Stimulated activated CD8-positive, alpha-beta memory T cell treated with anti-CD3 and anti-CD28 coated beads, Interleukin-15, amount 100 ng/mL, for 24 hours (primary cell): ENCODE data around the gene EXOC4.

Source experiments
- DNase-seq: peaks from one replicate; pipeline ENCODE4 v3.0.0-alpha.2; 2020; ENCODE audit warnings: low read depth

The EXOC4 gene

DNA sequence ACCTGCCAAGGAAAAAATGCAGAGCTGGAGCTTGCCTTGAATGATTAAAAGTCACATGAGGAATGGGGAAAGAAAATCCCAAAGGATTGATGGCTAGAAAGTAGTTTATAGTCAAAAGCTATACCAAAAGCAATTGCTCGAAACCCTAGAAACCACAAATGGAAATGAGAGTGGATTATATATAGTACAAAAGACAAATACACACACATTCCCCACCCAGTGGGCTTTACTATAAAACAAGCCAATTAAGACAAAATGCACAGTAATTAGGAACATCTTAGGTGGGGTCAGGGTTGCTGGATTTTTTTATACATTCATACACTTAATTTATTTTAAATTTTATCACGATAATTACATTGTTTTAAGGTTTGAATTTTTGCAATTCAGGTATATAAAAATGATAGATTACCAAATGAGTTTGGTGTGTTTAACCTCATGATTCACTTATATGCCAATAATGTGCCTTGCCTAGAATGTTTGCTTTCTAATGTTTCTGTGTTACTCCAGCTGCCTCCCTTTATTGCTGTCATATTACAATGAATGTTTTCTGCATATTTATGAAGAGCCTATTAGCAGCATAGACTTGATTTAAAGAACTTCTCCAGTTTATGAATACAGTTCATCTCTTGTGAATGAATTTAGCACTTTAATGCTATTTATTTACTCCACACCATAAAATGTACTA, 421.3 kb downstream of the EXOC4 start:
- no peak for DNase-seq

- DNase-seq: no peak
Measured at GRCh38 chr7:133675510-133676218, 422.8 kb downstream of the EXOC4 start.

GRCh38 chr7:133676805-133677370, 424.0 kb downstream of the EXOC4 start:
- no peak for DNase-seq

GRCh38 chr7:133678137-133678814, 425.4 kb downstream of the EXOC4 start:
- DNase-seq: no peak

- DNase-seq: no peak
Measured at GRCh38 chr7:133679977-133680376, 427.1 kb downstream of the EXOC4 start.

DNA sequence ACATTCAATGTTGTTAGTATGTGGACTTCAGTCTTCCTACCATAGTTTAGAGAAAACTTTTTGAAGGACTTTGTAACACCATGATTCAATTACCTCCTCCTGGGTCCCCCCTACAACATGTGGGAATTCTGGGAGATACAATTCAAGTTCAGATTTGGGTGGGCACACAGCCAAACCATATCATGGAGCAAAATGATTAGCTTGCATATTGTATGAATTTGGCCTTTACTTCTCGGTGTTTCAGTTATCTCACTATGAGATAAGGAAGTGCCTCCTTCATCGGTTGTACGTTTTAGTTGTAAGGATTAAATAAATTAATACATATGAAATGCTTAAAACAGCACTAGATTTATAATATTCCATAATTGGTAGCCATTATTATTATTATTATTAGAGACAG, 428.7 kb downstream of the EXOC4 start:
- no peak for DNase-seq

DNA sequence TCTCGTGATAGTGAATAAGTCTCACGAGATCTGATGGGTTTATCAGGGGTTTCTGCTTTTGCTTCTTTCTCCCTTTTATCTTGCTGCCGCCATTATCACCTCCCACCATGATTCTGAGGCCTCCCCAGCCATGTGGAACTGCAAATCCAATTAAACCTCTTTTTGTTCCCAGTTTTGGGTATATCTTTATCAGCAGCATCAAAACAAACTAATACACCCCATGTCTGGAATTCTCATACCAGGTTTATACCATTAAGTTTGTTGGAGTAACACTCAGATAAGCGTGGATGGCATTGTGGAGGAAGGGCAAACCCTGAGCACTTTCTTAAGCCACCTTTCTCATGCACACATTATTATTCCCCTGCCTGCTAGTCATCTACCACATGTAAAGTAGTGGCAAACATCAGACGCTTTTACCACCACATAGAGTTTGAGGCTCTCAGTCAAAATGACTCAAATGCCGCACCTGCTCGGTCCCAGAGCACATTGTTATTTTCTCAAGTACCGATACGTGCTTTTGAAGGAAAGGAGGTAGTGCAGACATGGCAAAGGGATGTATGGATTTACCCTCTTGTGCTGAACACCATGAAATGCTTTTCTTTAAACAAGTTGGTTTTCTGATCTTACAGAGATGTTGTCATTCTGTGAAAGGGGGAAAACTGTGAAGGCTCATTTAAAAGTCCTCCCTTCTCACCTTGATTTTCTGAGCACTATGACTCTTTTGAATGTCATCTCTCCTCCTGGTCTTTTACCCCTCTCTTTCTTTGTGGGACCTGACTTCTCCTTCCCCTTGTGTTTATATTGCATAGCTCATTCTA, 429.7 kb downstream of the EXOC4 start:
- no peak for DNase-seq

DNA sequence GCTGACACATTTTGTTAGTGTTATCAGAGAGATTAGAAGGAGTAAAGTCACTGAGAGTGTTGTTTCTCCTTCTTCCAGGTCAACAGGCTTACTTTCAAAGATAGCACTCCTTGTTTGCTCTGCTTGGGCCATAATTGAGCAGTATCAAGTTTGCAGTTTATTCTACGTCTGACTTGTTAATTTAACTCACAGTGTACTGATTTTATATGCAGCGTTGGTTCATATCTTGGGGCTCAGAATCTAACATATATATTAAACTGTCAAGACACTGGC, 430.2 kb downstream of the EXOC4 start:
- DNase-seq: no peak

GRCh38 chr7:133688483-133689239, 435.8 kb downstream of the EXOC4 start:
- DNase-seq: no peak

- DNase-seq: no peak
Measured at GRCh38 chr7:133690740-133691139, 437.9 kb downstream of the EXOC4 start.

DNA sequence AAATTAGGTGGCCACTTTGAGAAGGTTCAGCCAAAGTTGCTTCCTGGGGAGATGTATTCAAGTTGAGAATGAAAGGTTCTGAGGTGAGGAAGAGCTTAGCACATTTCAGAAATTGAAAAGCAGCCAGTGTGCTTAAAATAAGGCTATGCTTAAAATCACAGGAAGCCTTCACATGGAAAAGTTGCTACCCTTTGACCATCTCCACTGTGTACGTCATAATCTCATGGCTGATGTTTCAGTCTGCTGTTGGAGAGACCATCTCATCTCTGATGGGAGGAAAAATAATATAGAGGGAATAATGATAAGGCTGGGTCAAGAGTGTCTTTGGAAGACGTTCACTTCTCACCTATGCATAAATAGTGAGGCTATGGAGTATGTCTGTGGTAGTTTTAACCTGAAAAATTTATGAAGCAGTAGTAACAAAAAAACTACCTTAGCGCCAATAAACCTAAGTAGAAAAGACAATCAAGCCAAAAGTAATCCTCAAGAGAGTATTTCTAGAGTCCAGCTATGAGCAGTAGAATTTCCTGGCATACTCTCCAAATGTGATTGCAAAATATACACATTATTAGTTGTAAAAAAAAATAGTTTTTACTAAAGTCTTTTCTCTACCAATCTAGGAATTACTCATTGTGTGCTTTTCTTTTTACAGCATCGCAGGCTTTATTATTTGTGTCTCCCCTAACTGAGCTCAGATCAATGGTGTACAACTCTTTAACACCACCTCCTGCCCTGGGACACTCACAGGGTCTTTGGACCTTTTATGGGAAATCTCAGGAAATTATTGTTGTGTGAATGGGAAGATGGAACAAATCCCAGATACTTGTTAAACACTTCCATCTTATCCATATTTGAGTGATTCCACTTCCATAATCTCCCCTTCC, 439.1 kb downstream of the EXOC4 start:
- DNase-seq: no peak

DNA sequence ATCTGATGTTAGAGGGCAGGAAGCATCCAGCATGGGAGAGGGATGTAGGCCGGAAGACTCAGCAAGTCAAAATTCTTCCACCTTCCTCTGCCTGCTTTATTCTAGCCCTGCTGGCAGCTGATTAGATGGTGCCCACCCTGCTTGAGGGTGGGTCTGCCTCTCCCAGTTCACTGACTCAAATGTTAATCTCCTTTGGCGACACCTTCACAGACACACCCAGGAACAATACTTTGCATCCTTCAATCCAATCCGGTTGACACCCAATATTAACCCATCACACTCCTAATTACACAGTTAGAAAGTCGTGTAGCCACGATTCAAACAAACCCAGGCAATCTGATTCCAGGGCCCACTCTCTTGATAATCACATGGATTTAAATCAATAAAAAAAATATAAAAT, 440.4 kb downstream of the EXOC4 start:
- no peak for DNase-seq

DNA sequence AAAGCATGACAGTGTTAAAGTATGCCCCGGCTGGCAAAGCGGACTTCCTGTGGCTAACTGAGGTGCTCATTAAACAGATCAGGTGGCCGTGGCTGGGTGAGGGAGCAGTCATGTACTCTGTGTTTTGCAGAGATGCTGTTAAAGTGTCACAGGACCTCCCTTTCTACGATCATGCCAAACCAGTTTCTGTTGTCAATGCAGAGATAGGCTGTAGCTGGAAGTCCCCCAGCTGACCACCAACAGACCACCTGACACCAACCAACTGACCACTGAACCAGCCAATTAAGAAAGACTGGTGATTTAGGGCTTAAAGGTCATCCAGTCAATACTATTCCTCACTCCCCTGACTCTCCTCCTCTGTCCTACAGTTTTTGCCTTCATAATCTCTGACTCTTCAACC, 443.2 kb downstream of the EXOC4 start:
- DNase-seq: no peak

GRCh38 chr7:133697585-133697984, 444.7 kb downstream of the EXOC4 start:
- DNase-seq: no peak

GRCh38 chr7:133698127-133698526, 445.2 kb downstream of the EXOC4 start:
- no peak for DNase-seq

GRCh38 chr7:133699386-133699785, 446.5 kb downstream of the EXOC4 start:
- DNase-seq: no peak

- no peak for DNase-seq
Measured at GRCh38 chr7:133702078-133702477, 449.2 kb downstream of the EXOC4 start.

DNA sequence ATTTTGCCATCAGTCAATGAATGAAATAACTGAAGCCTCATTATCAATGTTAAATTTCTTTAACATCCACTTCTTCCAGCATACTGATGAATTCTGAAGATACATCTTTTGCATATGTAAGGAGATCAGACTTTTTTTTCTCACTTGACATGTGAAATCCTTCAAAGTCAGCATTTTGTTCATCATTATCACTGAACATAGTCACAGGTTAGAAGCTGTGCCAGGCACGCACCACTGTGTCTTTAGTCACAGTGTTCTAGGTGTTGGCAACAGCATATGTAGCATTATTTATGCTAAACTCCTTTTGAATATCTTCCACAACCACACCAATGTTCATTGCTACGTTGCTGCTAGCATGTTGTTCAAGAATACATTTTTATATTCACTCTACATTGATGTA, 450.1 kb downstream of the EXOC4 start:
- DNase-seq: no peak

- no peak for DNase-seq
Measured at GRCh38 chr7:133703547-133703946, 450.7 kb downstream of the EXOC4 start.

GRCh38 chr7:133704453-133704852, 451.6 kb downstream of the EXOC4 start:
- DNase-seq: no peak

DNA sequence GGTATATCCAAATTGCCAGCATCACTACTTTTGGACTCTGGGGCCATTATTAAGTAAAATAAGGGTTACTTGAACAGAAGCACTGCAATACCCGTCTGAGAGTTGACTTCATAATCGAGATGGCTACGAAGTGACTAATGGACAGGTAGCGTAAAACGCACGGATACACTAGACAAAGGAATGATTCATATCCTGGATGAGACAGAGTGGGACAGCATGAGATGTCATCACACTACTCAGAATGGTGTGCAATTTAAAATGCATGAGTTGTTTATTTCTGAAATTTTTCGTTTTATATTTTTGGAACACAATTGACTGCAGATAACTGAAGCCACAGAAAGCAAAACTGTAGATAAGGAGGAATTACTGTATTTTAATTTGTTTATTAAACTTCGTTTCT, 452.7 kb downstream of the EXOC4 start:
- DNase-seq: no peak
